Activated B cell treated with CpG ODN at 0.5 μM for 24 hours (primary cell): ENCODE data around the gene F11R. TPM values are rescaled to one million over a fixed set of nuclear protein-coding genes. Genes with fewer than 3 reads are reported as not detected.
"Not testable (repeated sequence)": the region's sequence is repeated elsewhere in the genome, so short reads cannot be mapped to it uniquely, and the experiment has no call there.

Source experiments
- ATAC-seq: fragments of 200-7000 bp; cut with Tn5 transposase; one replicate; pipeline ENCODE4 v1.10.0; 2021; ENCODE audit warnings: low read depth, mild to moderate bottlenecking, moderate library complexity
- CTCF ChIA-PET: fragments of 350-600 bp; sonication (Branson Sonifier 250); formaldehyde crosslinking; loops from one replicate; lab custom pipeline; 2021; ENCODE audit warnings: antibody characterized with exemption; lab: Charles Lee
- POLR2A ChIA-PET: fragments of 350-600 bp; sonication (Branson Sonifier 250); formaldehyde crosslinking; loops from one replicate; lab custom pipeline; 2021; ENCODE audit warnings: antibody characterized with exemption; lab: Charles Lee
- DNase-seq: peaks from one replicate; pipeline ENCODE4 v3.0.0; 2022
- H3K27ac Mint-ChIP-seq: one replicate; pipeline ENCODE4 v1.8.0; 2020; ENCODE audit warnings: mixed read lengths
- H3K27me3 Mint-ChIP-seq: one replicate; pipeline ENCODE4 v1.8.0; 2021; ENCODE audit warnings: mixed read lengths
- H3K36me3 Mint-ChIP-seq: one replicate; pipeline ENCODE4 v1.8.0; 2021; ENCODE audit warnings: low read depth, mixed read lengths
- H3K4me1 Mint-ChIP-seq: one replicate; pipeline ENCODE4 v1.8.0; 2021; ENCODE audit warnings: mixed read lengths
- H3K4me3 Mint-ChIP-seq: one replicate; pipeline ENCODE4 v1.8.0; 2020; ENCODE audit warnings: mild to moderate bottlenecking, mixed read lengths
- H3K9me3 Mint-ChIP-seq: one replicate; pipeline ENCODE4 v1.8.0; 2020; ENCODE audit warnings: mixed read lengths
- CTCF ChIP-seq: fragments of 200-600 bp; IDR thresholded peaks from one replicate; pipeline ENCODE4 v1.8.0; 2022; ENCODE audit warnings: antibody characterized with exemption, mild to moderate bottlenecking
- intact Hi-C: fragments of 100-400 bp; cut with micrococcal nuclease; formaldehyde crosslinking; loops from one replicate; pipeline ENCODE4 v1.15.1; 2024
- total RNA-seq: library from RNA; stranded (reverse); gene quantifications from 2 replicates; pipeline ENCODE4 v1.2.3, GENCODE V29; 2022

Gene F11R
- total RNA-seq, 1 donor from 2014 or later, result 11.1 TPM

DNA sequence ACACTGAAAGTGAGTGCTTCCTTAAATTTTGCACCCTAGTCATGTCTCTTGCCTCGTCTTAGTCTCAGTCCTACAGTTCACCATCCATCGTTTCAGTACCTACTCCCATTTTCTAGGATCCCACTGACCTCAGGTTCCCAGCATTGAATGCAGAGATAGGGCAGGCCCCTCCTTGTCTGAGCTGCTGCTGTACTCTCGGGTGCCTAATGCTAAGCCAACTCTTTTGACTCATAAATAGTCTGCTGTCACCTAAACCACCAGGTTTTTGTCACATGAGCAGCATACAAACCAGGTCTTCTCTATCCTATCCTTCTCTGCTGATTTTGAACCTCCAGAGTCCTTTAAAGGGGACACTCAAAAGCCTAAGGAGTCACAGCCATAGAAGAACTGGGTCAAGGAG lies 45.7 kb upstream of the F11R start:
- H3K27ac Mint-ChIP-seq, result peak overlapping the region; percentile 95
- no peaks in the 10 kb centered on the region for H3K27me3 Mint-ChIP-seq
- H3K4me1 Mint-ChIP-seq, result peaks cover 80% of the 10 kb centered on the region
- TF ChIP-seq CTCF, result no peak
- ATAC-seq (no peak), DNase-seq (no peak)
- POLR2A ChIA-PET, result interaction anchor here (0.7 to 9.8 kb wide), 4 partner anchors 15 to 81 kb away, joined by 3 to 285 read pairs (median 6); partner anchors contain the start of genes TSTD1 and USF1
- H3K9me3 Mint-ChIP-seq, result no peaks in the 10 kb centered on the region
- H3K36me3 Mint-ChIP-seq, result peaks cover 61% of the 10 kb centered on the region
- intact Hi-C loops, result loop anchor here (5.0 kb wide), 1 partner anchor 301 kb away; the partner anchor contains the start of gene CFAP126
- CTCF ChIA-PET, result interaction anchor here (6.2 kb wide), 1 partner anchor 30 kb away, joined by 95 read pairs; the partner anchor contains the start of gene KLHDC9
- H3K4me3 Mint-ChIP-seq, result peak overlapping the region; percentile 96

DNA sequence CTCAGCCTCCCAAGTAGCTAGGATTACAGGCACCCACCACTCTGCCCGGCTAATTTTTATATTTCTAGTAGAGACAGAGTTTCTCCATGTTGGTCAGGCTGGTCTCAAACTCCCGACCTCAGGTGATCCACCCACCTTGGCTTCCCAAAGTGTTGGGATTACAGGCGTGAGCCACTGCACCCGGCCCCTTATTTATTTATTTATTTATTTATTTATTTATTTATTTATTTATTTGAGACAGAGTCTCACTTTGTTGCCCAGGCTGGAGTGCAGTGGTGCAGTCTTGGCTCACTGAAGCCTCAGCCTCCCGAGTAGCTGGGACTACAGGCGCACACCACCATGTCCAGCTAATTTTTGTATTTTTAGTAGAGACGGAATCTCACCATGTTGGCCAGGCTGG lies 44.7 kb upstream of the F11R start:
- H3K4me1 Mint-ChIP-seq, result peaks cover 77% of the 10 kb centered on the region
- not testable (repeated sequence) for DNase-seq, H3K9me3 Mint-ChIP-seq, H3K27ac Mint-ChIP-seq, H3K27me3 Mint-ChIP-seq, H3K4me3 Mint-ChIP-seq, ATAC-seq
- H3K36me3 Mint-ChIP-seq, result peaks cover 68% of the 10 kb centered on the region
- ChIA-PET POLR2A (interaction anchor here (1.5 to 9.8 kb wide), 2 partner anchors 14 to 20 kb away, joined by 8 to 285 read pairs; partner anchors contain the start of gene USF1), CTCF (interaction anchor here (1.3 kb wide), 1 partner anchor 68 kb away, joined by 4 read pairs; no protein-coding TSS in a partner anchor)
- intact Hi-C loops, result loop anchor here (5.0 kb wide), 1 partner anchor 302 kb away; the partner anchor contains the start of gene CFAP126

DNA sequence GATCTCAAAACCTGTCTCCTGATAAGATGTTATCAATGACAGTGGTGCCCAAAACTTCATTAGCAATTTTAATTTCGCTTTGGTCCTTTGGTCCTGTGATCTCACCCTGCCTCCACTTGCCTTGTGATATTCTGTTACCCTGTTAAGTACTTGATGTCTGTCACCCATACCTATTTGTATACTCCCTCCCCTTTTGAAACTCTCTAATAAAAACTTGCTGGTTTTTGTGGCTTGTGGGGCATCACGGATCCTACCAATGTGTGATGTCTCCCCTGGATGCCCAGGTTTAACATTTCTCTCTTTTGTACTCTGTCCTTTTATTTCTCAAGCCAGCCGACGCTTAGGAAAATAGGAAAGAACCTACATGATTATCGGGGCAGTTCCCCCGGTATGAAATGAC lies 43.0 kb upstream of the F11R start:
- H3K27ac Mint-ChIP-seq, result peak overlapping the region; percentile 31
- H3K27me3 Mint-ChIP-seq, H3K9me3 Mint-ChIP-seq, DNase-seq, CTCF ChIA-PET, H3K4me3 Mint-ChIP-seq, intact Hi-C loops, ATAC-seq: not testable (repeated sequence)
- POLR2A ChIA-PET, result interaction anchor here (0.8 to 9.8 kb wide), 2 partner anchors 18 to 48 kb away, joined by 14 to 285 read pairs; partner anchors contain the start of gene USF1
- H3K36me3 Mint-ChIP-seq, result peaks cover 74% of the 10 kb centered on the region
- peaks cover 78% of the 10 kb centered on the region for H3K4me1 Mint-ChIP-seq

DNA sequence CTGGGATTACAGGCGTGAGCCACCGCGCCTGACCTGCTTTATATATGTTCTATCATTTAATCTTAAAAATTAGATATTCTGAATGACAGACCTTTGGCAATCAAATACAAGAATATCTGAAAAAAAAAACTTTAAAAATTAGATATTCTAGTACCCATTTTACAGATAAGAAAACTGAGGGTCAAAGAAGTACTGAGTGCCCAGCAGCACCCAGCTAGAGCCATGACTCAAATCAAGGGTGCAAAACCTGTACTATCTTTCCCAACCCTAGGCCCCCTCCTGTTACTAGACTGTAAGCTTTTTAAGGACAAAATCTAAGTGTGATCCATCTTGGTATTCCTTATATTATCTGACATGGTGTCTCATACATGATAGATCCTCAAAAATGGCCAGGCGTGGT lies 40.5 kb upstream of the F11R start:
- peaks cover 68% of the 10 kb centered on the region for H3K36me3 Mint-ChIP-seq
- CTCF ChIA-PET, result no interaction called here
- POLR2A ChIA-PET, result interaction anchor here (2.7 to 2.9 kb wide), 2 partner anchors 8 to 16 kb away, joined by 9 to 20 read pairs; partner anchors contain the start of genes ARHGAP30 and USF1

DNA sequence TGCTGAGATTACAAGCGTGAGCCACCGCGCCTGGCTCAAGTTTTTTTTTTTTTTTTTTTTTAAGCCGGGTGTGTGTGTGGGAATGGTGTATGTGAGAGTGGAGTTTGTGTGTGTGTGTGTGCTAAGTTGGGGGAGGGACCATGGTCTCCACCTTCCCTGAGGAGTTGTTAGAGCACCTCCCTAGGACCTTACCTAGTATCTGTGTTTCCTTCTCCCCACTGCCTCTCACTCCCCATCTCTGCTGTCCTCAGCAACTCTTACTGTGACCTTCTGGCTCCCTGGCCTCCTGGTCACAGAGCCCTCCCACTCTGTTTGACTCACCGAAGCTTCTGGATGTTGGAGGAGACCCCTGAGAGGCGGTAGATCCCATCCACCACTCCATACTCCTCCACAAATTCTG lies 38.3 kb upstream of the F11R start:
- ChIA-PET POLR2A (interaction anchor here (0.7 to 2.9 kb wide), 3 partner anchors 10 to 248 kb away, joined by 3 to 20 read pairs (median 9); partner anchors contain the start of genes ARHGAP30 and USF1), CTCF (no interaction called here)
- no peak overlapping the region for H3K4me3 Mint-ChIP-seq
- no peaks in the 10 kb centered on the region for H3K27me3 Mint-ChIP-seq
- DNase-seq (no peak), ATAC-seq (no peak)
- peaks cover 41% of the 10 kb centered on the region for H3K4me1 Mint-ChIP-seq
- intact Hi-C loops, result no loop called here
- H3K9me3 Mint-ChIP-seq, result no peaks in the 10 kb centered on the region
- peaks cover 73% of the 10 kb centered on the region for H3K36me3 Mint-ChIP-seq
- TF ChIP-seq CTCF, result no peak
- peak overlapping the region; percentile 6 for H3K27ac Mint-ChIP-seq

More for the DNA sequence above, 40.5 kb upstream of the F11R start:
- DNase-seq (no peak), ATAC-seq (no peak)
- Mint-ChIP-seq H3K4me3 (no peak overlapping the region), H3K27me3 (no peaks in the 10 kb centered on the region), H3K27ac (no peak overlapping the region), H3K4me1 (peaks cover 59% of the 10 kb centered on the region), H3K9me3 (no peaks in the 10 kb centered on the region)
- intact Hi-C loops, result no loop called here
- TF ChIP-seq CTCF, result no peak

- Mint-ChIP-seq H3K36me3 (peaks cover 79% of the 10 kb centered on the region), H3K27ac (no peak overlapping the region)
- no peak for ATAC-seq
Measured at GRCh38 chr1:161054805-161055204, 33.9 kb upstream of the F11R start.

More at GRCh38 chr1:161054805-161055204, 33.9 kb upstream of the F11R start:
- no peak for TF ChIP-seq CTCF
- POLR2A ChIA-PET, result interaction anchor here (0.7 kb wide), 1 partner anchor 10 kb away, joined by 4 read pairs; no protein-coding TSS in a partner anchor
- Mint-ChIP-seq H3K4me1 (peaks cover 10% of the 10 kb centered on the region), H3K27me3 (no peaks in the 10 kb centered on the region), H3K9me3 (no peaks in the 10 kb centered on the region), H3K4me3 (no peak overlapping the region)
- CTCF ChIA-PET, result interaction anchor here (0.7 kb wide), 1 partner anchor 43 kb away, joined by 3 read pairs; the partner anchor contains the start of gene KLHDC9
- DNase-seq, result no peak
- intact Hi-C loops, result no loop called here
